ENCODE data around the gene RHBDL1.

The RHBDL1 gene

GRCh38 chr16:658679-659571 is 16.5 kb upstream of the RHBDL1 start:
- DNase-seq (ENCODE audit: low read depth), result no peak

DNA sequence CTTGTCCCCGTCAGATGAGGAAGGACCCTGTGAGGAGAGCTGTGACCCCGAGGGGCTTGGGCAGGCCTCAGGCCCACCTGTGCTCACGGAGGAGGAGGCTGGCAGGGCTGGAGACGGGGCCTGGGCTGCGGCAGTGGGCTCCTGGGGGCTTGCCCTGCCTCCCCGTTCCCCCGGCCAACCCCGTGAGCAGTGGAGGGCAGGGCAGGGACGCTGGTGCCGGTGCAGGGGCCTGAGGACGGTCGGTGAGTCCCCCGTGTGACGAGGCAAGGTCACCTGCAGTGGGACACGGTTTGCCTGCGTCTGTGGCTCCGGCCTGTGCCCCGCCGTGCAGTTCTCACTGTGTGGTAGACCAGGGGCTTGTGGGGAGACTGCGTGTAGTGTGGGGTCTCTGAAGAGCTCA is 15.9 kb upstream of the RHBDL1 start:
- DNase-seq (ENCODE audit: low read depth), result no peak

- DNase-seq (ENCODE audit: low read depth), result no peak
Observed at GRCh38 chr16:660132-660458, 15.4 kb upstream of the RHBDL1 start.

DNA sequence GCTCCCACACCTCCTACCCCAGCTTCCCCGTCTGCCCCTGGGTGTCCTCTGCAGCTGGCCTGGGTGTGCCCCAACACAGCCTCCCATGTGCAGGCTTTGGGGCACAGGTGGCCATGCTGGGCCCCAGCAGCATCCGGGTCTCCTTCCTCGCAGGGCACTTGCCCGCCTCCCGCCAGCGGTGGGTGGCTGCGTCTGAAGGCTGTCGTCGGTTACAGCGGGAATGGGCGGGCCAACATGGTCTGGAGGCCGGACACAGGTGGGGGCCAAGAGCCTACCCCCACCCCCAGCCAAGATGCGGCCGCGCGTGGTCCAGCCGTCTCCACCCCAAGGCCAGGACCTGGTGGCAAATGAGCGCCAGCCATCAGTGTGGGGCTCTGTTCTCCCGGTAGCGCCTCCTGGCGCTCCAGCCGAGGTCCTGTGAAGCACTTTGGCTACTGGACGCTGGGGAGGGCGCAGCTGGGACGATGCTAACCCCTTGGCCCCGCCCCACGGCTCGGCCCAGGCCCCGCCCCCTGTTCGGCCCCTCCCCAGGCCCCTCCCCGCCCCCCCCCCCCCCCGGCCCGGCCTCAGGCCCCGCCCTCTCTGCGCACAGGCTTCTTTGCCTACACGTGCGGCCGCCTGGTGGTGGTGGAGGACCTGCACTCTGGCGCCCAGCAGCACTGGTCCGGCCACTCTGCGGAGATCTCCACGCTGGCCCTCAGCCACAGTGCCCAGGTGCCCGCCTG is 14.8 kb upstream of the RHBDL1 start:
- DNase-seq (ENCODE audit: low read depth), result no peak

DNA sequence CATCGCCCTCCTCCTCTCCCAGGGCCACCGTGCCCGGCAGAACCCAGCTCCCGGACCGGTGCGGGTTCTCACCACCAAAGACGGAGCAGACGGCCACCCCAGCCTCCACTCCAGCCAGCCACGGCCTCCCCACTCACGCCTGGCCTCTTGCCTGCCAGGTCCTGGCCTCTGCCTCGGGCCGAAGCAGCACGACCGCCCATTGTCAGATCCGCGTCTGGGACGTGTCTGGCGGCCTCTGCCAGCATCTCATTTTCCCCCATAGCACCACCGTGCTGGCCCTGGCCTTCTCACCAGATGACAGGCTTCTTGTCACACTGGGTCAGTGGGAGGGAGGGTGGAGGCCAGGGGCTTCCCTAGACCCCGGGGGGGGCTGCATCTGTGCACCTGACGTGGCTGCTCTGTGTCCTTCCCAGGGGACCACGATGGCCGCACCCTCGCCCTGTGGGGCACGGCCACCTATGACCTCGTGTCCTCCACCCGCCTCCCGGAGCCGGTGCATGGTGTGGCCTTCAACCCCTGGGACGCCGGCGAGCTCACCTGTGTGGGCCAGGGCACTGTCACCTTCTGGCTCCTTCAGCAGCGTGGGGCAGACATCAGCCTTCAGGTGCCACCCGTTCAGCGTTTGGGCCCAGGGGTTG is 14.2 kb upstream of the RHBDL1 start:
- DNase-seq (ENCODE audit: low read depth), result no peak

- DNase-seq (ENCODE audit: low read depth), result no peak
Observed at GRCh38 chr16:662095-662494, 13.4 kb upstream of the RHBDL1 start.

GRCh38 chr16:662597-662996 is 12.9 kb upstream of the RHBDL1 start:
- DNase-seq (ENCODE audit: low read depth), result no peak

GRCh38 chr16:666572-666971 is 8.9 kb upstream of the RHBDL1 start:
- DNase-seq (ENCODE audit: low read depth), result no peak

- no peak for DNase-seq (ENCODE audit: low read depth)
Observed at GRCh38 chr16:667113-667779, 8.2 kb upstream of the RHBDL1 start.

DNA sequence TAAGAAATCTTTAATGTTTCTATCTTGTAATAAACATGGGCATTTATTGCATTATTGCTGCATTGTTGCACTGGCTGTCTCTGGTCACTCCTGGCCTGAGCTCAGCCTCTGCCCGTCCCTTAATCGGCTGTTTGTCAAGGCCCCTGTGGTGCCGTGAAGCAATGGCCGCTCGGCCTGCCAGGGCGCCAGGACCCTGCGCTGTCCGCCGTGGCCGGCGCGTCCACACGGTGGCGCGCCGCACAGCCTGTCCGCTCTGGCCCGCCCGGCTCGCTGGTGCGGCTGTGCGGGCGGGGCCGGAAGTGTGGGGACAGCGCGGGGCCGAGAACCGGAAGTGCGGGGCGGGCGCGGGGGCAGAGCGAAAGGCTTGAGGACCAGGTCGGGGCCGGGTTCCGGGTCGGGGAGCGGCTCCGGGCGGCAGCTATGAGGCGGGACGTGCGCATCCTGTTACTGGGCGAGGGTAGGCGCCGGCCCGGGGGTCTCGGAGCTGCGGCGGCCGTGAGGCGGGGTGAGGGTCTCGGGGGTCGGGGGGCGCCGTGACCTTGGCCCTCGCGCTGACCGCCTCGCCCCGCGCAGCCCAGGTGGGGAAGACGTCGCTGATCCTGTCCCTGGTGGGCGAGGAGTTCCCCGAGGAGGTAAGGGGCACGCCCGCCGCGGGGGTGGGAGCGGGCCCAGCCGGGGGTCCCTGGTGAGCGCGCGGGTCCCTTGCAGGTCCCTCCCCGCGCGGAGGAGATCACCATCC is 7.5 kb upstream of the RHBDL1 start, which contains the start of gene RHOT2:
RHOT2 (plus strand) TSS at position 353 of the 739 bp plus-strand sequence; CDS start at position 421, 68 bp downstream.
- peak; percentile 91 for DNase-seq (ENCODE audit: low read depth)

- no peak for DNase-seq (ENCODE audit: low read depth)
Observed at GRCh38 chr16:668519-669171, 6.8 kb upstream of the RHBDL1 start.

- no peak for DNase-seq (ENCODE audit: low read depth)
Observed at GRCh38 chr16:669666-670065, 5.8 kb upstream of the RHBDL1 start.

DNA sequence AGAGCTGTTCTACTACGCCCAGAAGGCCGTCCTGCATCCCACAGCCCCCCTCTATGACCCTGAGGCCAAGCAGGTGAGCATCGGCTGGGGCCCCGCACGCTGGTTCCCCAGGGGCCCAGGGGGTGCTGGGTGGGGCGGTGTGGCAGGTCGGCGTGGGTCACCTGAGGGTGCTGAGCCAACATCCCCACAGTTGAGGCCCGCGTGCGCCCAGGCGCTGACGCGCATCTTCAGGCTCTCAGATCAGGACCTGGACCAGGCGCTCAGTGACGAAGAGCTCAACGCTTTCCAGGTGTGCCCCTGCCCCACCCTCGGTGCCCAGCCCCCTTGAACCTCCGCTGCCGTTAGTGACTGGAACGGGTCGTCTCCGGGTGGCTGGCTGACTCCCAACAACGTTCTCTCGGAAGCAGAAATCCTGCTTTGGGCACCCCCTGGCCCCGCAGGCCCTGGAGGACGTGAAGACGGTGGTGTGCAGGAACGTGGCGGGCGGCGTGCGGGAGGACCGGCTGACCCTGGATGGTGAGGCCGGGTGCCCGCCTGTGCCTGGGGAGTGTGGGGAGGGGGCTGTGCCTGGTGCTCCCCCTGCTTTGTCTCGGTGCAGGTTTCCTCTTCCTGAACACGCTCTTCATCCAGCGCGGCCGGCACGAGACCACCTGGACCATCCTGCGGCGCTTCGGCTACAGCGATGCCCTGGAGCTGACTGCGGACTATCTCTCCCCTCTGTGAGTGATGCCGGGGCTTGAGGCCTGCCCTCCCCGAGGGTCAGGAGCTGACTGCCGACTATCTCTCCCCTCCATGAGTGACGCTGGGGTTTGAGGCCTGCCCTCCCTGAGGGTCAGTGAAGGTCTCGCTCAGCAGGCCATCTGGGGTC is 4.8 kb upstream of the RHBDL1 start:
- no peak for DNase-seq (ENCODE audit: low read depth)

GRCh38 chr16:671353-672131 is 3.9 kb upstream of the RHBDL1 start:
- DNase-seq (ENCODE audit: low read depth), result no peak

DNA sequence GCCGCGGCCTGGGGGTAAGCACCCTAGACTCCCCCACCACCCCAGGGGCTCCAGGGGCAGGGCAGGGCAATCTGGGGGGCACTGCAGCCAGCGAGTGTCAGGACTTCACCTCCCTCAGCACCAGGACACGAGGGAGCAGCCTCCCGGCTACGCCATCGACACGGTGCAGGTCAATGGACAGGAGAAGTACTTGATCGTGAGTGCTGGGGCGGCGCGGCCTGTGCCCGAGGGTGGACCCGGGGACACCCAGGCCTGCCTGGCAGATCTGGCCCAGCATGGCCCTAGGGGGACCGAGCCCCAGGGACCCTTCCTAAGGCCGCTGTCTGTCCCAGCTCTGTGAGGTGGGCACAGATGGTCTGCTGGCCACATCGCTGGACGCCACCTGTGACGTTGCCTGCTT is 3.1 kb upstream of the RHBDL1 start:
- DNase-seq (ENCODE audit: low read depth), result no peak

DNA sequence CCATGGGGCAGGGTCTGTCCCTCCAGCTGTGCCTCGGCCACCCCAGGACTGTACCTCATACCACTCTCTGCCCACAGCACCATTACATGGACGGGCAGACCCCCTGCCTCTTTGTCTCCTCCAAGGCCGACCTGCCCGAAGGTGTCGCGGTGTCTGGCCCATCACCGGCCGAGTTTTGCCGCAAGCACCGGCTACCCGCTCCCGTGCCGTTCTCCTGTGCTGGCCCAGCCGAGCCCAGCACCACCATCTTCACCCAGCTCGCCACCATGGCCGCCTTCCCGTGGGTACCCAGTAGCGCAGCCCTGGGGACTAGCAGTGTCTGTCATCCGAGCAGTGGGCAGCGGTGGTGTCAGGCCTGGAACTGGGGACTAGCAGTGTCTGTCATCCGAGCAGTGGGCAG is 2.6 kb upstream of the RHBDL1 start:
- no peak for DNase-seq (ENCODE audit: low read depth)

GRCh38 chr16:673399-673991 is 2.0 kb upstream of the RHBDL1 start:
- DNase-seq (ENCODE audit: low read depth), result no peak

DNA sequence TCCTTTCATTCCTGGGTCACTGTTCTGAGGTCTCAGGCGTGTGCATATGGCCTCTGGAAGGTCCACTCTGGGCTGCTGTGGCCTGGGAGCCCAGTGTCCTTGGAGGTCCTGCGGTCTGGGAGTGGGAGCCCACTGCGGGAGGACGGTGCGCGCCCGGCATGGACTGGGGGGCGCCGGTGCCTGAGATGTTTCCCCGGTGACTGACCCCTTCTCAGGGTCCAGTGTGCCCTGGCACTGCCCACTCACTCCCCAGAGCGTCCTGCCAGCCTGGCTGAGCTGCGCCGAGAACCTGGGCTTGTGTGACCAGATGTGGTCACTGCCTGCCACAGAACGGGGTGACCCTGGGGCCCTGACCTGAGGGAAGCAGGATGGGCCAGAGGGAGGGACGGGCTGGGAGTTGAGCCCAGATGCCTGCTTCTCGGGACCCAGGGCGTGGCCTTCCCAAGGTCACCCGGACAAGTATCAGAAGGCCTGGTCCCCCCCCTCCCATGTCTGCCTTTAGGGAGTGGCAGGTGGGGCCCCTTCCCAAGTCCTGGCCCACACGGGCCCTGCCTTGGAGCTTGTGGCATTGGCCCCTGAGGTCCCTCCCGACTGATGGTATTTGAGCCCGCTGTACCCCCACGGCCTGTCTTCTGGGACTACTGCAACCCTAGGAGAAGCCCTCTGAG is 1.1 kb upstream of the RHBDL1 start:
- no peak for DNase-seq (ENCODE audit: low read depth)
